Stomach (tissue), 4 donors: ENCODE measurements around the gene ASIC2.
A peak's percentile ranks its signal among the peaks of the same experiment; 100 is the strongest.

Source experiments
- EP300 ChIP-seq: sonication (generic); formaldehyde crosslinking; IDR thresholded peaks from one replicate; pipeline ENCODE4 v1.6.1; 2017; ENCODE audit warnings: antibody characterized with exemption
- POLR2A ChIP-seq, 4 donors: fragments of 450-650 bp; IDR thresholded peaks; one replicate each; pipeline ENCODE4 v1.6.1; 2016; ENCODE audit warnings: antibody characterized with exemption in 4 of 4, control low read depth in 2 of 4, mild to moderate bottlenecking in 1 of 4, moderate library complexity in 1 of 4
- POLR2AphosphoS5 ChIP-seq, 3 donors: sonication (generic); formaldehyde crosslinking; IDR thresholded peaks; one replicate each; pipeline ENCODE4 v1.6.1; 2016; ENCODE audit warnings: antibody characterized with exemption in 3 of 3
- TF ChIP-seq, protein P1 (sequence below), 7 experiments: fragments of 450-650 bp in 4 of 7; fragments of 200-600 bp in 3 of 7; sonication (generic) in 3 of 7; IDR thresholded peaks; one replicate each; pipeline ENCODE4 v1.5.1; 2016 to 2019; ENCODE audit warnings: antibody characterized with exemption in 7 of 7, control low read depth in 2 of 7, mild to moderate bottlenecking in 1 of 7

DNA sequence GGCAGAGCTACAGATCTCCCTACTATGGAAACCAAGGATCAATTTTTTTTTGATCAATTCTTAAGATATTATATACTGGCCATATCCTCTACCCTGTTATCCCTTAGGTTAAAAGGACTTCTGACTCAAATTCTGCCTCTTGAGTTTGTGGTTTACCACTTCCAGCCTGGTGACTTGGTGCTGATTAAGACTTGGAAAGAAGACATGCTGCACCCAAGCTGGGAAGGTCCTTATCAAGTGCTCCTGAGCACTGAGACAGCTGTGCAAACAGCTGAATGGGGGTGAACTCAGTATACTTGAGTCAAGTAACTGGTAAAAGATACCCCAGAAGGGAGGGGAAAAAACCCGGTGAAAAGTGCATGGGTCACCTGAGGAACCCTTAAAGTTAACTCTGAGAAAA lies 321.9 kb downstream of the ASIC2 start:
- TF ChIP-seq, protein P1, sequence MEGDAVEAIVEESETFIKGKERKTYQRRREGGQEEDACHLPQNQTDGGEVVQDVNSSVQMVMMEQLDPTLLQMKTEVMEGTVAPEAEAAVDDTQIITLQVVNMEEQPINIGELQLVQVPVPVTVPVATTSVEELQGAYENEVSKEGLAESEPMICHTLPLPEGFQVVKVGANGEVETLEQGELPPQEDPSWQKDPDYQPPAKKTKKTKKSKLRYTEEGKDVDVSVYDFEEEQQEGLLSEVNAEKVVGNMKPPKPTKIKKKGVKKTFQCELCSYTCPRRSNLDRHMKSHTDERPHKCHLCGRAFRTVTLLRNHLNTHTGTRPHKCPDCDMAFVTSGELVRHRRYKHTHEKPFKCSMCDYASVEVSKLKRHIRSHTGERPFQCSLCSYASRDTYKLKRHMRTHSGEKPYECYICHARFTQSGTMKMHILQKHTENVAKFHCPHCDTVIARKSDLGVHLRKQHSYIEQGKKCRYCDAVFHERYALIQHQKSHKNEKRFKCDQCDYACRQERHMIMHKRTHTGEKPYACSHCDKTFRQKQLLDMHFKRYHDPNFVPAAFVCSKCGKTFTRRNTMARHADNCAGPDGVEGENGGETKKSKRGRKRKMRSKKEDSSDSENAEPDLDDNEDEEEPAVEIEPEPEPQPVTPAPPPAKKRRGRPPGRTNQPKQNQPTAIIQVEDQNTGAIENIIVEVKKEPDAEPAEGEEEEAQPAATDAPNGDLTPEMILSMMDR (IDR thresholded peaks at IDR 0.05), result no peak
- TF ChIP-seq POLR2A (IDR thresholded peaks at IDR 0.05) (no peak), EP300 (no peak), POLR2AphosphoS5 (IDR thresholded peaks at IDR 0.05) (peak in 2 of 3 donors; percentile 13 to 26)
